Tibial nerve (tissue), 4 donors: ENCODE measurements around the gene HOXA5. TPM values are rescaled to one million over a fixed set of nuclear protein-coding genes. Genes with fewer than 3 reads are reported as not detected.

ENCODE experiments used
- DNase-seq, 2 donors: peaks; one replicate each; pipeline ENCODE4 v3.0.0-alpha.2; 2019; ENCODE audit warnings: low spot score in 2 of 2
- H3K27ac ChIP-seq, 4 donors: fragments of 200-600 bp; sonication (generic) in 3 of 4; one replicate each; pipeline ENCODE4 v1.5.1; 2017 to 2019; ENCODE audit warnings: mild to moderate bottlenecking in 1 of 4
- H3K27me3 ChIP-seq, 2 donors: fragments of 200-600 bp; sonication (generic) in 1 of 2; one replicate each; pipeline versions ENCODE4 v1.5.1 to v1.6.0; 2017 to 2019
- H3K36me3 ChIP-seq, 3 donors: fragments of 200-600 bp; sonication (generic); one replicate each; pipeline ENCODE4 v1.5.1; 2018 to 2019
- H3K4me1 ChIP-seq, 4 donors: fragments of 200-600 bp; sonication (generic) in 3 of 4; one replicate each; pipeline ENCODE4 v1.5.1; 2017 to 2019
- H3K4me3 ChIP-seq, 4 donors: fragments of 200-600 bp; sonication (generic) in 3 of 4; one replicate each; pipeline ENCODE4 v1.5.1; 2017 to 2019; ENCODE audit warnings: mild to moderate bottlenecking in 1 of 4, moderate library complexity in 1 of 4
- H3K9me3 ChIP-seq, 4 donors: fragments of 200-600 bp; sonication (generic) in 3 of 4; one replicate each; pipeline ENCODE4 v1.5.1; 2017 to 2019
- CTCF ChIP-seq, 5 experiments: fragments of 200-600 bp in 3 of 5; fragments of 450-650 bp in 2 of 5; sonication (generic) in 3 of 5; IDR thresholded peaks; one replicate each; pipeline ENCODE4 v1.5.1; 2016 to 2019; ENCODE audit warnings: antibody characterized with exemption in 5 of 5, mild to moderate bottlenecking in 3 of 5, moderate library complexity in 2 of 5
- EP300 ChIP-seq, 2 donors: sonication (generic); formaldehyde crosslinking; IDR thresholded peaks; one replicate each; pipeline ENCODE4 v1.6.1; 2017; ENCODE audit warnings: antibody characterized with exemption in 2 of 2, mild to moderate bottlenecking in 1 of 2
- POLR2A ChIP-seq, 2 donors: fragments of 450-650 bp; IDR thresholded peaks; one replicate each; pipeline ENCODE4 v1.6.1; 2017; ENCODE audit warnings: antibody characterized with exemption in 2 of 2, mild to moderate bottlenecking in 2 of 2, moderate library complexity in 2 of 2
- WGBS, 2 donors: methylation state at CpG; one replicate each; pipeline ENCODE4 v1.1.5; 2018; 5-methylcytosine and 5-hydroxymethylcytosine counted together
- total RNA-seq, 4 donors: library from RNA; depleted of rRNA; stranded (reverse); fragments of >200 nt; gene quantifications; one replicate each; pipeline ENCODE4 v1.1.0, GENCODE V29; 2016

Gene HOXA5
- total RNA-seq, 4 donors from 2014 or later: 12.0 to 25.9 (median 16.6) TPM

- Histone ChIP-seq H3K4me3 (peak overlapping the region; percentile 3 to 94 (median 24)), H3K27ac (peak overlapping the region; percentile 11 to 87 (median 65)), H3K36me3 (no peaks in the 10 kb centered on the region), H3K4me1 (peaks cover 0 to 80% (median 9%) of the 10 kb centered on the region in 4 donors), H3K27me3 (peaks cover 0 to 86% of the 10 kb centered on the region in 2 donors), H3K9me3 (no peaks in the 10 kb centered on the region)
- TF ChIP-seq EP300 (IDR thresholded peaks at IDR 0.05): peak in 1 of 2 donors; percentile 28
- TF ChIP-seq CTCF (IDR thresholded peaks at IDR 0.05): no peak
- TF ChIP-seq POLR2A (IDR thresholded peaks at IDR 0.05): no peak
- DNase-seq: no peak
- WGBS, 2 donors: 38 to 42% methylated on average over 38 of the region's 38 CpGs
These were observed 44.7 kb downstream of the HOXA5 start for GRCh38 chr7:27098578-27099451.

GRCh38 chr7:27097686-27098577 is 45.5 kb downstream of the HOXA5 start:
- H3K36me3 ChIP-seq: no peaks in the 10 kb centered on the region
- TF ChIP-seq CTCF (IDR thresholded peaks at IDR 0.05): no peak
- no peak for TF ChIP-seq POLR2A (IDR thresholded peaks at IDR 0.05)
- TF ChIP-seq EP300 (IDR thresholded peaks at IDR 0.05): no peak
- peaks cover 0 to 76% (median 9%) of the 10 kb centered on the region in 4 donors for H3K4me1 ChIP-seq
- H3K4me3 ChIP-seq: peak overlapping the region; percentile 3 to 94 (median 24)
- DNase-seq: no peak
- H3K27ac ChIP-seq: peak overlapping the region; percentile 11 to 87 (median 65)
- peaks cover 0 to 78% of the 10 kb centered on the region in 2 donors for H3K27me3 ChIP-seq
- WGBS, 2 donors: 33 to 34% methylated on average over 35 of the region's 35 CpGs
- H3K9me3 ChIP-seq: no peaks in the 10 kb centered on the region

- Histone ChIP-seq H3K27ac (peak overlapping the region; percentile 61 to 87 (median 74)), H3K27me3 (peaks cover 0 to 73% of the 10 kb centered on the region in 2 donors), H3K4me3 (peak overlapping the region; percentile 51 to 94 (median 86)), H3K9me3 (no peaks in the 10 kb centered on the region), H3K4me1 (peaks cover 0 to 68% (median 9%) of the 10 kb centered on the region in 4 donors), H3K36me3 (no peaks in the 10 kb centered on the region)
- peak in 1 of 2 donors; percentile 10 for TF ChIP-seq EP300 (IDR thresholded peaks at IDR 0.05)
- TF ChIP-seq POLR2A (IDR thresholded peaks at IDR 0.05): no peak
- 1 to 3% methylated on average over 41 of the region's 41 CpGs for WGBS, 2 donors
- no peak for DNase-seq
These were observed 46.5 kb downstream of the HOXA5 start for GRCh38 chr7:27096768-27097514.

DNA sequence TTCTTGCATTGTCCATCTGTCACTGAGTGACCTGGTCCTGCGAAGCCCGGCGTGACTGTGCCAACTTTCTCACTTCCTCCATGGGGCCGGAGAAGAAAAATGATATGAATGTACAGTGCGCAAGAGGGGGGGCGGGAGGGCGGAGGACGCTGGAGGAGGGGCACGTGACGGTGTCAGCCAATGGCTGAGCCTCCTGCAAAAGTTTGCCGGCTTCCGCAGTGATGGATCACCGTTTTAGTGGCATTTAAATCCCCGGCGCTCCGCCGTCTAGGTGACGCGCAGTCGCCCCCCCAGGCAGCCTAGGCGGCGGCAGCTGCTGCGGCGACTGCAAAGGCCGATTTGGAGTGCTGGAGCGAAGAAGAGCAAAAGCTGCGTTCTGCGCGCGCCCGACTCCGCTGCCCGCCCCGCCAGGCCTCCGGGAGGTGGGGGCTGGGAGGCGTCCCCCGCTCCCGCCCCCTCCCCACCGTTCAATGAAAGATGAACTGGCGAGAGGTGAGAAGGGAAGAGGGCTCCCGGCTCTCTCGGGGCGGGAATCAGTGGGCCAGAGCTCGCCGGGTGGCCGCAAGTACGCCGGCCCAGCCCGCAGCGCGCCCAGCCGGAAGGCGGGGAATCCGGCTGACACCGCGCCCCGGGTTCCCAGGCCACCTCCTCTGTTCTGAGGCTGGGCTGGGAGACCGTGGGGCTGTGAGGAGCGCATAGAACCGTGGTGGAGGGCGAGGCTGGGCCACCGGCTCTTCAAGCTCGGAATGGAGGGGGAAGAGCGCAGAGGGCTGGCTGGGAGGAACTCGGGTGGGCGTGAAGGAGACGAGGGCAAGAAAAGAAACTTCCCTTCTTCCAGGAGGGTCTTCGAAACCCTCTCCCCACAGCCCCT is 47.3 kb downstream of the HOXA5 start, which contains the start of gene HOXA1:
Gene HOXA1, minus strand, starts transcription at position 104 of the 871 bp plus-strand sequence. Its CDS starts 88 bp downstream, at position 16.
- peak within 1 kb of the TSS; percentile 61 to 87 (median 74) for H3K27ac ChIP-seq
- H3K27me3 ChIP-seq: peaks cover 0 to 73% of the 10 kb centered on the region in 2 donors
- TF ChIP-seq POLR2A (IDR thresholded peaks at IDR 0.05) (peak; percentile 23 to 45), CTCF (IDR thresholded peaks at IDR 0.05) (no peak), EP300 (IDR thresholded peaks at IDR 0.05) (peak in 1 of 2 donors; percentile 73)
- H3K9me3 ChIP-seq: no peaks in the 10 kb centered on the region
- H3K36me3 ChIP-seq: no peaks in the 10 kb centered on the region
- peak within 1 kb of the TSS; percentile 51 to 94 (median 86) for H3K4me3 ChIP-seq
- peak in 1 of 2 donors; percentile 66 for DNase-seq
- 0 to 1% methylated on average over 47 to 55 of the region's 68 CpGs for WGBS, 2 donors
- peaks cover 0 to 61% (median 7%) of the 10 kb centered on the region in 4 donors for H3K4me1 ChIP-seq
